Measurements from ENCODE around the gene SETBP1.

DNA sequence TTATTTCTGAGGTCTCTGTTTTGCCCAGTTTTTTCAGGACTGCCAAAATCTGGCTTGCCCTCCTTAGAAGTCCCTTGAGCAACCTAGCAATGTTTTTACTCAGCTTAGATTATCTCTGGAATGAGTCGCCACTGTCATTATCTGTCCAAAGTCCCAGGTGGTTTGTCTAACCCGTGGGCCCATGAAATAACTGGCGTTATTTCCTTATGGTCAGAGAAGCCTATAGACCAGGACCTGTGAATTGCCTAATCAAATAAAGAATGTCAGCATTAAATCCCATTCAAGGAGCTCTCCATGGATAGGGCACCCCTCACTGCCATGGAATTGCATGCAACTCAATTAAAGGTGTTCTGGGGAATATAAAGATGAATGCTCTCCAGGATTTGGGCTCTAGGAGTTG, 373.9 kb downstream of the SETBP1 start:
- TF ChIP-seq POLR2AphosphoS5 (IDR thresholded peaks at IDR 0.05; ENCODE audit: borderline replicate concordance, low read depth, low read length) (no peak), EZH2 (IDR thresholded peaks at IDR 0.05) (no peak), FOXP2 (optimal IDR thresholded peaks at IDR 0.05; ENCODE audit: control extremely low read depth, extremely low read length, insufficient read depth) (no peak)

Measured in SK-N-MC (cell line).